ENCODE measurements around the gene VLDLR.

- TF ChIP-seq CTCF (IDR thresholded peaks at IDR 0.05; ENCODE audit: insufficient read depth, low read length) (no peak), REST (IDR thresholded peaks at IDR 0.05; ENCODE audit: insufficient replicate concordance, low read depth) (no peak), POLR2AphosphoS5 (IDR thresholded peaks at IDR 0.05; ENCODE audit: low read depth) (no peak), SPI1 (IDR thresholded peaks at IDR 0.05; ENCODE audit: borderline replicate concordance, low read depth) (no peak), GABPA (IDR thresholded peaks at IDR 0.05; ENCODE audit: low read depth) (no peak)
Observed at GRCh38 chr9:2618289-2618688, 3.3 kb upstream of the VLDLR start.

Data from HL-60 (cell line).